Calu3 (cell line): ENCODE results near the gene ZNF540. TPM values are rescaled to one million over a fixed set of nuclear protein-coding genes. Genes with fewer than 3 reads are reported as not detected.

Source experiments
- BruUV-seq: library from RNA; stranded (reverse); fragments of 400-500 nt; replicated peaks from 2 replicates; lab custom pipeline; 2021; lab: Mats Ljungman, UMichigan
- CTCF ChIA-PET: fragments of 300-600 bp; sonication (Branson Sonifier 250); formaldehyde crosslinking; loops from one replicate; lab custom pipeline; 2022; ENCODE audit warnings: antibody characterized with exemption; lab: Charles Lee
- DNase-seq: peaks from one replicate; pipeline ENCODE4 v3.0.0; 2022
- H3K27ac Mint-ChIP-seq: one replicate; pipeline ENCODE4 v1.8.0; 2022; ENCODE audit warnings: mixed read lengths; ENCODE audit not compliant: unreplicated experiment
- H3K27me3 Mint-ChIP-seq: one replicate; pipeline ENCODE4 v1.8.0; 2022; ENCODE audit warnings: mixed read lengths; ENCODE audit not compliant: unreplicated experiment
- H3K36me3 Mint-ChIP-seq: one replicate; pipeline ENCODE4 v1.8.0; 2022; ENCODE audit warnings: mild to moderate bottlenecking, moderate library complexity, mixed read lengths; ENCODE audit not compliant: insufficient read depth, unreplicated experiment
- H3K4me1 Mint-ChIP-seq: one replicate; pipeline ENCODE4 v1.8.0; 2022; ENCODE audit warnings: mild to moderate bottlenecking, low read depth, mixed read lengths; ENCODE audit not compliant: unreplicated experiment
- H3K4me3 Mint-ChIP-seq: one replicate; pipeline ENCODE4 v1.8.0; 2022; ENCODE audit warnings: mild to moderate bottlenecking, low read depth, moderate library complexity, mixed read lengths; ENCODE audit not compliant: unreplicated experiment
- H3K9me3 Mint-ChIP-seq: one replicate; pipeline ENCODE4 v1.8.0; 2022; ENCODE audit warnings: low read depth, mixed read lengths; ENCODE audit not compliant: unreplicated experiment
- intact Hi-C: fragments of 100-400 bp; cut with micrococcal nuclease; formaldehyde crosslinking; loops from one replicate; pipeline ENCODE4 v1.10.0; 2022; ENCODE audit not compliant: unreplicated experiment
- total RNA-seq: library from RNA; stranded (reverse); gene quantifications from 2 replicates; pipeline ENCODE4 v1.2.3, GENCODE V29; 2022
- TF ChIP-seq, protein P1 (sequence below): fragments of 200-600 bp; IDR thresholded peaks from one replicate; pipeline ENCODE4 v1.8.0; 2022; ENCODE audit warnings: antibody characterized with exemption; ENCODE audit not compliant: unreplicated experiment

Gene ZNF540
- total RNA-seq, 1 experiment from 2014 or later = 0.42 TPM

DNA sequence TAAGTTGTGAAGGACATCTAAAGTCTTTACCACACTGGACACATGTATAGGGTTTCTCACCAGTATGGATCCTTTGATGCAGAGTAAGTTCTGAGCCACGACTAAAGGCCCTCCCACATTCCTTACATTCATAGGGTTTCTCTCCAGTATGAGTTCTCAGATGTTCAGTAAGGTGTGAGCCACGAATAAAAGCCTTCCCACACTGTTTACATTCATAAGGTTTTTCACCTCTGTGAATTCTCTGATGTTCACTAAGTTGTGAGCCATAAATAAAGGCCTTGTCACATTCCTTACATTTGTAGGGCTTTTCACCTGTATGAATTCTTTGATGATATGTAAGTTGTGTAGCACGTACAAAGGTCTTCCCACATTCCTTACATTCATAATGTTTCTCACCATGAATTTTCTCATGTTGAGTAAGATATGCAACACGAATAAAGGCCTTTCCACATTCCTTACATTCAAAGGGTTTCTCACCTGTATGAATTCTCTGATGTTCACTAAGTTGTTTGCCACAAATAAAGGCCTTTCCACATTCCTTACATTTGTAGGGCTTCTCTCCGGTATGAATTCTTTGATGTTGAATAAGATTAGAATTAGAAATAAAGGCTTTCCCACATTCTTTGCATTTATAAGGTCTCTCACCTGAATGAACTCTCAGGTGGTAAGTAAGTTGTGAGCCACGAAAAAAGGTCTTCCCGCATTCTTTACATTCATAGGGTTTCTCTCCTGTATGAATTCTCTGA lies 29.9 kb upstream of the ZNF540 start:
- Mint-ChIP-seq H3K27me3 (no peaks in the 10 kb centered on the region), H3K4me3 (no peak overlapping the region), H3K36me3 (no peaks in the 10 kb centered on the region), H3K27ac (no peak overlapping the region), H3K9me3 (peaks cover 28% of the 10 kb centered on the region), H3K4me1 (no peaks in the 10 kb centered on the region)
- intact Hi-C loops = no loop called here
- TF ChIP-seq, protein P1, sequence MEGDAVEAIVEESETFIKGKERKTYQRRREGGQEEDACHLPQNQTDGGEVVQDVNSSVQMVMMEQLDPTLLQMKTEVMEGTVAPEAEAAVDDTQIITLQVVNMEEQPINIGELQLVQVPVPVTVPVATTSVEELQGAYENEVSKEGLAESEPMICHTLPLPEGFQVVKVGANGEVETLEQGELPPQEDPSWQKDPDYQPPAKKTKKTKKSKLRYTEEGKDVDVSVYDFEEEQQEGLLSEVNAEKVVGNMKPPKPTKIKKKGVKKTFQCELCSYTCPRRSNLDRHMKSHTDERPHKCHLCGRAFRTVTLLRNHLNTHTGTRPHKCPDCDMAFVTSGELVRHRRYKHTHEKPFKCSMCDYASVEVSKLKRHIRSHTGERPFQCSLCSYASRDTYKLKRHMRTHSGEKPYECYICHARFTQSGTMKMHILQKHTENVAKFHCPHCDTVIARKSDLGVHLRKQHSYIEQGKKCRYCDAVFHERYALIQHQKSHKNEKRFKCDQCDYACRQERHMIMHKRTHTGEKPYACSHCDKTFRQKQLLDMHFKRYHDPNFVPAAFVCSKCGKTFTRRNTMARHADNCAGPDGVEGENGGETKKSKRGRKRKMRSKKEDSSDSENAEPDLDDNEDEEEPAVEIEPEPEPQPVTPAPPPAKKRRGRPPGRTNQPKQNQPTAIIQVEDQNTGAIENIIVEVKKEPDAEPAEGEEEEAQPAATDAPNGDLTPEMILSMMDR = no peak
- BruUV-seq = no TSS peak
- no peak for DNase-seq
- CTCF ChIA-PET = no interaction called here

DNA sequence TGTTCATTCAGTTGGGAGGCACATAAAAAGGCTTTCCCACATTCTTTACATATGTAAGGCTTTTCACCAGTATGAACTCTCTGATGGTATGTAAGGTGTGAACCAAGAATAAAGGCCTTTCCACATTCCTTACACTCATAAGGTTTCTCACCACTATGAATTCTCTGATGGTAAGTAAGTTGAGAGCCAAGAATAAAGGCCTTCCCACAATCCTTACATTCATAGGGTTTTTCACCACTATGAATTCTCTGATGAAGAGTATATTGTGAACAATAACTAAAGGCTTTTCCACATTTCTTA lies 29.4 kb upstream of the ZNF540 start:
- BruUV-seq = no TSS peak
- no peaks in the 10 kb centered on the region for H3K36me3 Mint-ChIP-seq
- TF ChIP-seq, protein P1 = no peak
- no peak overlapping the region for H3K27ac Mint-ChIP-seq
- H3K4me3 Mint-ChIP-seq = no peak overlapping the region
- intact Hi-C loops = no loop called here
- CTCF ChIA-PET = no interaction called here
- DNase-seq = no peak
- peaks cover 31% of the 10 kb centered on the region for H3K9me3 Mint-ChIP-seq
- no peaks in the 10 kb centered on the region for H3K4me1 Mint-ChIP-seq
- no peaks in the 10 kb centered on the region for H3K27me3 Mint-ChIP-seq

DNA sequence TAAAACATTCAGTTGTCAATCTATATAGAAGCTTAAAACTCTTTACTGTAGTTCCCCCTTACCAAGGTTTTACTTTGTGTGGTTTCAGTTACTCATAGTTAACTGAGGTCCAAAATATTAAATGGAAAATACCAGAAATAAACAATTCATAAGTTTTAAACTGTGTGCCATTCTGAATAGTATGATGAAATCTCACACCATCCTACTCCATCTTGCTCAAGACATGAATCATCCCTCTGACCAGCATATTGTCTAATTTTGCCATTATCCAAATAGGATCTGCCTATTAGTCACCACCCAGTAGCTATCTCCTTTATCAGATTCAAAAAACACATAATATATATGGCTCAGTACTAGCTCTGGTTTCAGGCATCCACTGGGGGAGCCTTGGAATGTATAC lies 22.5 kb upstream of the ZNF540 start:
- TF ChIP-seq, protein P1 = no peak
- no peak for DNase-seq
- Mint-ChIP-seq H3K36me3 (no peaks in the 10 kb centered on the region), H3K4me1 (no peaks in the 10 kb centered on the region), H3K27me3 (no peaks in the 10 kb centered on the region), H3K9me3 (peaks cover 24% of the 10 kb centered on the region), H3K27ac (no peak overlapping the region), H3K4me3 (no peak overlapping the region)
- intact Hi-C loops = no loop called here
- no TSS peak for BruUV-seq
- CTCF ChIA-PET = no interaction called here

DNA sequence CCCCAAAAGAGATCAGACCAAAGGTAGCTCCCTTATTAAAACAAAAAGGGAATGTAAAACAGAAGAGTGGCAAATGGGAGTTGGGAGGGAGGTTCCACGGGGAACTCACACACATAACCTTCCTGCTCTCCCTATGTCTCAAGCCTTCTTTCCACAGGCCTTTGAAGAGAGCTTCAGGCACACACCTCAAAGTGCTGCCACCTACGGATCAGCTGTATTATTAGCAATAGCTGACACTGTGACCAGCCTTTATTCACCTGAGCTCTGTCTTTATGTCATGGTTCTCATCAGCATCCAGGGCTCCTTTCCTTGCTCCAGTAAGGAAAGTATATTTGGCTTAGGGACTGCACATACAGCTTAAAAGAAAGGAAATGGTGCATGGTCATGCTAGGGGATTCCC lies 11.3 kb upstream of the ZNF540 start:
- Mint-ChIP-seq H3K27ac (no peak overlapping the region), H3K4me1 (no peaks in the 10 kb centered on the region), H3K27me3 (no peaks in the 10 kb centered on the region), H3K36me3 (no peaks in the 10 kb centered on the region), H3K9me3 (peaks cover 20% of the 10 kb centered on the region), H3K4me3 (no peak overlapping the region)
- CTCF ChIA-PET = no interaction called here
- DNase-seq = no peak
- intact Hi-C loops = no loop called here
- no TSS peak for BruUV-seq
- TF ChIP-seq, protein P1 = no peak
